ENCODE measurements around the gene TYMS. TPM values are rescaled to one million over a fixed set of nuclear protein-coding genes. Genes with fewer than 3 reads are reported as not detected.

TYMS gene
- total RNA-seq, 1 experiment from 2014 or later = 202 TPM

GRCh38 chr18:629269-630150, 27.9 kb upstream of the TYMS start:
- in situ Hi-C loops (cut with HindIII; ENCODE audit: low pct_unique_long_range_greater_than_20kb, low sequenced_read_pairs) = no loop called here
- CTCF ChIA-PET = no interaction called here

GRCh38 chr18:631560-631959, 25.9 kb upstream of the TYMS start:
- no TSS peak for BruUV-seq (replicated peaks)
- ATAC-seq = no peak
- intact Hi-C loops (cut with micrococcal nuclease; ENCODE audit: unreplicated experiment) = no loop called here
- Histone ChIP-seq H3K27me3 (ENCODE audit: control insufficient read depth, insufficient read depth, low read length) (no peaks in the 10 kb centered on the region), H3K4me1 (ENCODE audit: control insufficient read depth, insufficient read depth, low read length) (no peaks in the 10 kb centered on the region), H3K9me3 (ENCODE audit: control insufficient read depth, insufficient read depth, low read depth, low read length) (no peaks in the 10 kb centered on the region), H3K27ac (ENCODE audit: low read length) (no peak overlapping the region), H3K36me3 (ENCODE audit: control insufficient read depth, insufficient read depth, low read length) (no peaks in the 10 kb centered on the region), H3K4me3 (ENCODE audit: low read depth in 2 of 2, low read length in 2 of 2) (no peak overlapping the region)
- no peak for TF ChIP-seq POLR2AphosphoS5 (IDR thresholded peaks at IDR 0.05; ENCODE audit: low read depth, low read length)
- no peak for TF ChIP-seq SIN3A (IDR thresholded peaks at IDR 0.05; ENCODE audit: borderline replicate concordance, insufficient read depth, low read depth, low read length)
- CTCF ChIA-PET = interaction anchor here (0.9 kb wide), 1 partner anchor 14 kb away, joined by 4 read pairs; no protein-coding TSS in a partner anchor
- no peak for DNase-seq (ENCODE audit: low read depth, low spot score)
- in situ Hi-C loops (cut with HindIII; ENCODE audit: low pct_unique_long_range_greater_than_20kb, low sequenced_read_pairs) = no loop called here
- POLR2A ChIA-PET = no interaction called here

More at GRCh38 chr18:629269-630150, 27.9 kb upstream of the TYMS start:
- Histone ChIP-seq H3K27me3 (ENCODE audit: control insufficient read depth, insufficient read depth, low read length) (no peaks in the 10 kb centered on the region), H3K36me3 (ENCODE audit: control insufficient read depth, insufficient read depth, low read length) (no peaks in the 10 kb centered on the region), H3K4me3 (ENCODE audit: low read depth in 2 of 2, low read length in 2 of 2) (no peak overlapping the region), H3K4me1 (ENCODE audit: control insufficient read depth, insufficient read depth, low read length) (no peaks in the 10 kb centered on the region), H3K27ac (ENCODE audit: low read length) (no peak overlapping the region), H3K9me3 (ENCODE audit: control insufficient read depth, insufficient read depth, low read depth, low read length) (no peaks in the 10 kb centered on the region)
- BruUV-seq (replicated peaks) = no TSS peak
- TF ChIP-seq REST (IDR thresholded peaks at IDR 0.05; ENCODE audit: insufficient read depth in 1 of 2, low read depth in 2 of 2, low read length in 1 of 2) = no peak
- no peak for TF ChIP-seq TCF7L2 (IDR thresholded peaks at IDR 0.05; ENCODE audit: low read depth, low read length)
- TF ChIP-seq SIN3A (IDR thresholded peaks at IDR 0.05; ENCODE audit: borderline replicate concordance, insufficient read depth, low read depth, low read length) = no peak
- TF ChIP-seq POLR2AphosphoS5 (IDR thresholded peaks at IDR 0.05; ENCODE audit: low read depth, low read length) = no peak
- no peak for TF ChIP-seq CTCF (IDR thresholded peaks at IDR 0.05)
- POLR2A ChIA-PET = no interaction called here
- ATAC-seq (no peak), DNase-seq (ENCODE audit: low read depth, low spot score) (no peak)
- intact Hi-C loops (cut with micrococcal nuclease; ENCODE audit: unreplicated experiment) = loop anchor here (10.0 kb wide), 1 partner anchor 85 kb away; the partner anchor contains the start of gene ENOSF1

GRCh38 chr18:634551-635045, 22.9 kb upstream of the TYMS start:
- ATAC-seq (no peak), DNase-seq (ENCODE audit: low read depth, low spot score) (no peak)
- no peak overlapping the region for H3K4me3 ChIP-seq (ENCODE audit: low read depth in 2 of 2, low read length in 2 of 2)
- intact Hi-C loops (cut with micrococcal nuclease; ENCODE audit: unreplicated experiment) (no loop called here), in situ Hi-C loops (cut with HindIII; ENCODE audit: low pct_unique_long_range_greater_than_20kb, low sequenced_read_pairs) (no loop called here)
- TF ChIP-seq SIN3A (IDR thresholded peaks at IDR 0.05; ENCODE audit: borderline replicate concordance, insufficient read depth, low read depth, low read length) (no peak), CTCF (IDR thresholded peaks at IDR 0.05) (no peak), TCF7L2 (IDR thresholded peaks at IDR 0.05; ENCODE audit: low read depth, low read length) (no peak), REST (IDR thresholded peaks at IDR 0.05; ENCODE audit: insufficient read depth in 1 of 2, low read depth in 2 of 2, low read length in 1 of 2) (no peak)
- CTCF ChIA-PET = no interaction called here
- H3K27me3 ChIP-seq (ENCODE audit: control insufficient read depth, insufficient read depth, low read length) = no peaks in the 10 kb centered on the region
- POLR2A ChIA-PET = no interaction called here
- no peaks in the 10 kb centered on the region for H3K36me3 ChIP-seq (ENCODE audit: control insufficient read depth, insufficient read depth, low read length)
- no peaks in the 10 kb centered on the region for H3K4me1 ChIP-seq (ENCODE audit: control insufficient read depth, insufficient read depth, low read length)
- H3K9me3 ChIP-seq (ENCODE audit: control insufficient read depth, insufficient read depth, low read depth, low read length) = no peaks in the 10 kb centered on the region
- BruUV-seq (replicated peaks) = no TSS peak
- H3K27ac ChIP-seq (ENCODE audit: low read length) = no peak overlapping the region

Measured in Panc1 (cell line).